Effector memory CD8-positive, alpha-beta T cell (primary cell): ENCODE results near the gene GPNMB.
A peak's percentile ranks its signal among the peaks of the same experiment; 100 is the strongest.
"Not testable (repeated sequence)": the region's sequence is repeated elsewhere in the genome, so short reads cannot be mapped to it uniquely, and the experiment has no call there.

Source experiments
- ATAC-seq: fragments of 150-1000 bp; cut with Tn5 transposase; replicated peaks from 2 replicates; pipeline ENCODE4 v1.10.0; 2021; ENCODE audit warnings: mild to moderate bottlenecking, moderate library complexity
- DNase-seq, 3 experiments: peaks; one replicate each; pipeline ENCODE4 v3.0.0; 2021
- H3K27ac Mint-ChIP-seq, 2 donors: one replicate each; pipeline ENCODE4 v1.8.0; 2022; ENCODE audit warnings: mild to moderate bottlenecking in 2 of 2, mixed read lengths in 2 of 2, moderate library complexity in 2 of 2
- H3K27me3 Mint-ChIP-seq, 2 donors: one replicate each; pipeline ENCODE4 v1.8.0; 2022; ENCODE audit warnings: mixed read lengths in 2 of 2
- H3K36me3 Mint-ChIP-seq: one replicate; pipeline ENCODE4 v1.8.0; 2022; ENCODE audit warnings: mild to moderate bottlenecking, moderate library complexity, mixed read lengths; ENCODE audit not compliant: insufficient read depth
- H3K4me1 Mint-ChIP-seq, 2 donors: one replicate each; pipeline ENCODE4 v1.8.0; 2022; ENCODE audit warnings: low read depth in 2 of 2, mixed read lengths in 2 of 2
- H3K4me3 Mint-ChIP-seq, 2 donors: one replicate each; pipeline ENCODE4 v1.8.0; 2022; ENCODE audit warnings: mild to moderate bottlenecking in 2 of 2, mixed read lengths in 2 of 2, moderate library complexity in 2 of 2
- H3K9me3 Mint-ChIP-seq, 2 donors: one replicate each; pipeline ENCODE4 v1.8.0; 2022; ENCODE audit warnings: mixed read lengths in 2 of 2
- total RNA-seq, 9 experiments: gene quantifications; one replicate each; lab custom pipeline; 2026; lab: John Stamatoyannopoulos, UW

GPNMB gene
- 0 to 1.1 (median 0.23) reads per million in 9 experiments for total RNA-seq

DNA sequence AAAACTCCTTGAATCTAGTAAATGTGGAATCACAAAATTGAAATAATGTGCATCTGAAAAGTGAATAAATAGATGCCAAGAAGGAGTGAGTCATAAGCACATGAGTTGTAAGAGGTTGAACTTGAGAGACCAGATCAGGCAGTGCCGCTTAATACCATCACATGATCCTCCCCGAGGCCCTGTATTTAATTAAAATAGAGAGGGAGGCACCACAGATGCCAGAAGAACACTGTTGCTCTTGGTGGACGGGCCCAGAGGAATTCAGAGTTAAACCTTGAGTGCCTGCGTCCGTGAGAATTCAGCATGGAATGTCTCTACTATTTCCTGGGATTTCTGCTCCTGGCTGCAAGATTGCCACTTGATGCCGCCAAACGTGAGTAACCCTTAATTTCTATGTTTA, at the start of gene GPNMB:
TSS of gene GPNMB (plus strand) at position 221 of the 400 bp plus-strand sequence. CDS start at position 304, 83 bp downstream.
- no peak within 1 kb of the TSS for H3K4me3 Mint-ChIP-seq
- H3K4me1 Mint-ChIP-seq: no peaks in the 10 kb centered on the region
- H3K9me3 Mint-ChIP-seq: no peaks in the 10 kb centered on the region
- H3K27me3 Mint-ChIP-seq: peaks cover 66 to 93% of the 10 kb centered on the region in 2 donors
- H3K27ac Mint-ChIP-seq: no peak within 1 kb of the TSS
- no peaks in the 10 kb centered on the region for H3K36me3 Mint-ChIP-seq
- ATAC-seq (no peak), DNase-seq (no peak)

DNA sequence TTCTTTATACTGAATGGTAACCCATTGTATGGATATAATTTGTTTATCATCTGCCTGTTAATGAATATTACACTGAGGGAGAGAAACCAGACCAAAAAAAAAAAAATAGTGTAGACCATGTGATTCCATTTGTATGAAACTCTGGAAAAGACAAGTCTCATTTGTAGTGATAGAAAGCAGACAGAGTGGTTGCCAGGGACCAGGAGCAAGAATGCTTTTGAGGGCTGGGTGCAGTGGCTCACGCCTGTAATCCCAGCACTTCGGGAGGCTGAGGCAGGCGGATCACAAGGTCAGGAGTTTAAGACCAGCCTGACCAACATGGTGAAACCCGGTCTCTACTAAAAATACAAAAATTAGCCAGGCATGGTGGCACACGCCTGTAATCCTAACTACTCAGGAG, 48.8 kb upstream of the GPNMB start:
- ATAC-seq, H3K27me3 Mint-ChIP-seq, H3K9me3 Mint-ChIP-seq, H3K4me3 Mint-ChIP-seq, H3K27ac Mint-ChIP-seq, DNase-seq, H3K4me1 Mint-ChIP-seq: not testable (repeated sequence)
- H3K36me3 Mint-ChIP-seq: peaks cover 61% of the 10 kb centered on the region

DNA sequence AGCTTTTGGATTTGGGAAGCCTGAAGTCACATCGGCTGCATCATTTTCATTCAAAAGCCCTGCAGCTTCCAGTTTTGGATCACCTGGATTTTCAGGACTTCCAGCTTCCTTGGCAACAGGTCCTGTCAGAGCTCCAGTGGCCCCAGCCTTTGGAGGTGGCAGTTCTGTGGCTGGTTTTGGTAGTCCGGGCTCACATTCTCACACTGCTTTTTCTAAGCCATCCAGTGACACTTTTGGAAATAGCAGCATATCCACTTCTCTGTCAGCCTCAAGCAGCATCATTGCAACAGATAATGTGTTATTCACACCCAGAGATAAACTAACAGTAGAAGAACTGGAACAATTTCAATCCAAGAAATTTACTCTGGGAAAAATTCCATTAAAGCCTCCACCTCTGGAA, 46.2 kb upstream of the GPNMB start:
- H3K4me1 Mint-ChIP-seq: peaks cover 0 to 2% of the 10 kb centered on the region in 2 donors
- no peaks in the 10 kb centered on the region for H3K27me3 Mint-ChIP-seq
- H3K36me3 Mint-ChIP-seq: peaks cover 44% of the 10 kb centered on the region
- H3K4me3 Mint-ChIP-seq: no peak overlapping the region
- H3K27ac Mint-ChIP-seq: no peak overlapping the region
- no peaks in the 10 kb centered on the region for H3K9me3 Mint-ChIP-seq
- ATAC-seq: no peak
- DNase-seq: no peak

DNA sequence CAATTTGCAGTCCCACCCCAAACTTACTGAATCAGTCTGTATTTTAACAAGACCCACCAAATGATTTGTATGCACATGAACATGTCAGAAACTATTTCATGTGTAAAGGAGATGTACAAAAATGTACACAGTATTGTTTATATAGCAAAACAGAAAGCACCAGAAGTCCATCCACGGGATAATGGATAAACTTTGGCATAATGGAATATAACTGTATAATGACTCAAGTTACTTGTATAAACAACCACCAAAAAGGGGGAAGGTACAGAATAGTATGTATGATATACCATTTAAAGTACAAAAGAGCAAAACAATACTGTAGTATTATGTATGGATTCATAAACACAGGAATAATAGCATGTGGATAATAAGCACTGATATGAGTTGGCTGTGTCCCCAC, 42.3 kb upstream of the GPNMB start:
- Mint-ChIP-seq H3K36me3 (peaks cover 27% of the 10 kb centered on the region), H3K27me3 (peaks cover 0 to 6% of the 10 kb centered on the region in 2 donors)

DNA sequence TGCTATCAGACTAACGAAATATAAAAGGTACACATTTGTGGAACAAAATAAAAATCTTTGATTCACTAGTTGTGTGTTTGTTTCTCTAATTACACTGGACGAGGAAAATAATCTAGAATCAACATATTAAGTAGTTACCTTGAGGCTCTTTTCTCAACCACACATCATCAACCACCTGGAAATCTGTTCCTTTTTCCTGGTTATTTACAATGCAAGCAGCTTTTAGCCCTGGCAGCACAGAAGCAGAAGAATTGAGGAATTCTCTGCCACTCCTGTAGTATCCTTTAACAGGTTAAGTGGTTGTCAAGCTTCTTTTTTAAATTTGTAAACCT, 41.0 kb upstream of the GPNMB start:
- H3K9me3 Mint-ChIP-seq: no peaks in the 10 kb centered on the region
- DNase-seq (no peak), ATAC-seq (no peak)
- no peaks in the 10 kb centered on the region for H3K4me1 Mint-ChIP-seq
- H3K27me3 Mint-ChIP-seq: peaks cover 6 to 9% of the 10 kb centered on the region in 2 donors
- H3K36me3 Mint-ChIP-seq: peaks cover 15% of the 10 kb centered on the region
- H3K4me3 Mint-ChIP-seq: no peak overlapping the region
- H3K27ac Mint-ChIP-seq: no peak overlapping the region

More for the DNA sequence above, 42.3 kb upstream of the GPNMB start:
- ATAC-seq: no peak
- Mint-ChIP-seq H3K27ac (no peak overlapping the region), H3K4me3 (no peak overlapping the region), H3K9me3 (no peaks in the 10 kb centered on the region), H3K4me1 (no peaks in the 10 kb centered on the region)
- no peak for DNase-seq

DNA sequence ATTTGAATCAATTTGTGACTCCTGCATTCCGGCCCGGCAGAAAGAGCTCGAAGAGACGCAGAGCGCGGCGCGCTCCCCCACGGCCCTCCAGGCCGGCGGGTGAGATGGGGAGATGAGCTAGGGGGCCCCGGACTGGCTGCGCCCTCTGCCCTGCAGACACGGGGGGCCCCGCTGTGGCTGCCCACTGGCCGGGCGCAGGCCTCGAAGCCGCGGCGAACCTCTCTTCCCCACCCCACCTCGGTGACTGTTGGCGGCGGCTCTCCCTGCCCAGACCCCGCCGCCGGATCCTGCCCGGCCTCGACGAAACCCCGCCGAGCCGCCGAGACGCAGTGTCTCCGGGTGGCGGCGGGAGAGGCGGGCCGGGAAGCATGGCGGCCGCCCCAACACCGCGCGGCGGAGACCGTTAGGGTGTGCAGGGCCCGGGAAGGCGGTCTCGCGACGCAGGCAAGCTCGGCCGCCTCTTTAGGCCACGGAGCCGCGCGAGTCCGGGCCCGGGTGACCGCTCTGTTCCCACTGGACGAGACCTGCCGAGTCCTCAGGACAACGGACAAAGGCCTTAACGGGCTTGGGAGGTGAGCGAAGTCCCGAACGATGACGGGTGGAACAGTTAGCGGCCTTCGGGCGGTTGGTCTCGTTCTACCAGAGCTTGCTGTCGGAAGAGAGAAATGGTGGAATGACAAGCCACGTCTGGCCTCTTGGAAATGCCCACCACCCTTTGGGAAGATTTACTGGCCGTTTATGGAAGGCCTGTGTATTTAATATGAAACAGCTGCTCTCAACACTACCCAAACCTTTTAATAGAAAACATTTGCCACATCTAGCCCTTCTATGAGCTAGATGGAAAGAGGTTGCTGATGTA, 40.4 kb upstream of the GPNMB start:
- peaks cover 11 to 15% of the 10 kb centered on the region in 2 donors for H3K27me3 Mint-ChIP-seq
- H3K9me3 Mint-ChIP-seq: no peaks in the 10 kb centered on the region
- H3K4me1 Mint-ChIP-seq: no peaks in the 10 kb centered on the region
- peaks cover 9% of the 10 kb centered on the region for H3K36me3 Mint-ChIP-seq
- no peak overlapping the region for H3K27ac Mint-ChIP-seq
- ATAC-seq (peak; percentile 43), DNase-seq (no peak)
- H3K4me3 Mint-ChIP-seq: peak overlapping the region in 1 of 2 donors; percentile 34

DNA sequence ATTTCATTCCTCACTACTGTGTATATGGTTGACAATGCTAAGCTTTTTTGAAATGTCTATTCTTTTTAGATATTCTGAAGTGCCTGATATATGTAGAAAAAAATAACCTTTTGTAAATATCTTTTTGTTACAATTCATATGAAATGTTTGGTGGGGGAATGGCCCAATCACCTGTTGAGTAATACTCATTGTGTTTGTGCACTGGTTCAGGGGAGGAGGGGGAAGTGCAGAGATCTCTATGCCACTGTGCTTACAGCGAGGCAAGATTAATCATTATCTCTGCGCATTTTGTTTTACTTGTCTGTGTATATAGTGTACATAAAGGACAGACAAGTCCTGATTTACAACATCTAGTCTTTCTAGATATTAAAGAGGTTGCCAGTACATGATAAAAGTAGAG, 39.6 kb upstream of the GPNMB start:
- no peak overlapping the region for H3K27ac Mint-ChIP-seq
- no peak for ATAC-seq
- DNase-seq: no peak
- H3K4me3 Mint-ChIP-seq: no peak overlapping the region
- H3K27me3 Mint-ChIP-seq: peaks cover 14 to 20% of the 10 kb centered on the region in 2 donors
- H3K36me3 Mint-ChIP-seq: peaks cover 3% of the 10 kb centered on the region
- no peaks in the 10 kb centered on the region for H3K4me1 Mint-ChIP-seq
- H3K9me3 Mint-ChIP-seq: no peaks in the 10 kb centered on the region

DNA sequence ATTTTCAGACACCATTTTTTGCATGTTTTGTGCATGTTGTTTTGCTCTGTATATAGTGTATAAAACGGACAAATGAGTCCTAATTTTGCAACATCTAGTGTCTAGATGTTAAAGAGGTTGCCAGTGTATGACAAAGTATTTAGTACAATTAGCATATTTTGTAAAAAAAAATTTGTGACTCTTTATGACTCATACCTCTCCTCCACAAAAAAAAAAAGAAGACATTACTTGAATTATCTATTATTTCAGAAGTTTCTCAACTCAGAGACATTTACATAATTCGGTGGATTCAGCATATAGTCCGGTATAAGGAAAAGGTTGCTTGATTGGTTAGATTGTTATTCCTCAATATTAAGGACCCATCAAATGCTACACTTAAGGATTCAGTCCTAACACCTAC, 38.7 kb upstream of the GPNMB start:
- Mint-ChIP-seq H3K27me3 (peaks cover 14 to 20% of the 10 kb centered on the region in 2 donors), H3K9me3 (no peaks in the 10 kb centered on the region), H3K4me3 (no peak overlapping the region), H3K4me1 (no peaks in the 10 kb centered on the region), H3K27ac (no peak overlapping the region), H3K36me3 (no peaks in the 10 kb centered on the region)
- ATAC-seq: no peak
- DNase-seq: no peak

DNA sequence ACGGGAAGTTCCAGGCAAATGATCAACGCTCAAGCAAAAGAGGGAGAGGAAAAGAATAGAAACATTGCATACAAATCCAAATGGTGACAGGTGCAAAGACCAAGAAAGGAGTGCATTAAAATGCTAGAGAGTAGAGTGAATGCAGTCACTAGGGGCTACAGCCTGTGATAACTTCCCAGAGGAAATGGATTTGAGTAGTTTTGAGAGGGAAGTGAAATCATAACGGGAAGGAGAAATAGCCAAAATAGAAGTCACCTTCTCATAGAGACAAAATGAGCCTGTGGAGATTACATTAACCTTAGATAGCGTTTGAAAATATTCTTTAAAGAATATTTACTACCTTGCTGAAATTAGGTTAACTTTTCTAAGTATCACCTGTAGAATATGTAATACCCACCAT, 38.3 kb upstream of the GPNMB start:
- no peak for ATAC-seq
- H3K4me1 Mint-ChIP-seq: no peaks in the 10 kb centered on the region
- no peaks in the 10 kb centered on the region for H3K9me3 Mint-ChIP-seq
- DNase-seq: no peak
- no peak overlapping the region for H3K4me3 Mint-ChIP-seq
- no peak overlapping the region for H3K27ac Mint-ChIP-seq
- peaks cover 14 to 20% of the 10 kb centered on the region in 2 donors for H3K27me3 Mint-ChIP-seq
- no peaks in the 10 kb centered on the region for H3K36me3 Mint-ChIP-seq

DNA sequence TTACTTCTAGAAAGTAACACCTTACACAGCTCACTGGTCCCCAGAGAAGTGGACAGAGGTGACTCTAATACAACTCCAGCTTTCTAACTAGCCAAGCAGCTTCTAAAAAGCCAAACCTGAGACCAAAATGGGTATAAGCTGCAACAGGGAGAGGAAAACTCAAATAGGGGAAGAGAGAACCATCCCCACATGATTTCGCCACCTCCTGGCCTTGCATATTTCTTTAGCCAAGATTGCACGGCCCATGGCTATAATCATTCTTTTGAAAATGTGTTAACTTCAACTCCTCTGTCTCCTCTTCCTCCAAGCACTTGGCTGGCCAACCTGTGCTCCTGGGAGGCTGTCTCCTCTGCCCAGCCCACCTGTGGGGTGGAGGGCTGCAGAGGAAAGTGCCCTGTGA, 36.1 kb upstream of the GPNMB start:
- H3K4me1 Mint-ChIP-seq: no peaks in the 10 kb centered on the region
- no peaks in the 10 kb centered on the region for H3K9me3 Mint-ChIP-seq
- DNase-seq: no peak
- peaks cover 23 to 37% of the 10 kb centered on the region in 2 donors for H3K27me3 Mint-ChIP-seq
- no peak overlapping the region for H3K4me3 Mint-ChIP-seq
- H3K36me3 Mint-ChIP-seq: no peaks in the 10 kb centered on the region
- ATAC-seq: no peak
- H3K27ac Mint-ChIP-seq: no peak overlapping the region

DNA sequence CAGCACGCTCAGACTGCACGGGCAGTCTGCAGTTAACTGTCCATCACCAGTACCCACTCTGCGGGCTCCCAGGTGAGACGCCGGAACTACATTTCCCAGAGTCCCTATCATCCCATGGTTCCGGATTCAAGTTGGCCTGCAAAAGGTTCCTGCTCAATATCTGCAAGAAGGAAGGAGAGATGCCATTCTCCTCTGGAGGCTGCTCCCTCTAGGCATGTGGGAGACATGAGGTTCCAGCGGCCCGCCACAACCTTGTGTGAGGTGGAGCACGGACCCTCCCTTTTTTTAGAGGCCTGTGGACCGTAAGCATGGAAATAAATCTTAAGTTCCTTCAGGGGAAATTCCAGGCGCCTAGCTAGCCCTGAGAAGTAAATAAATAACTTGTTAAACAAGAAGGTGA, 35.0 kb upstream of the GPNMB start:
- H3K4me1 Mint-ChIP-seq: no peaks in the 10 kb centered on the region
- ATAC-seq (no peak), DNase-seq (no peak)
- no peak overlapping the region for H3K4me3 Mint-ChIP-seq
- H3K27me3 Mint-ChIP-seq: peaks cover 23 to 37% of the 10 kb centered on the region in 2 donors
- no peaks in the 10 kb centered on the region for H3K9me3 Mint-ChIP-seq
- H3K27ac Mint-ChIP-seq: no peak overlapping the region
- no peaks in the 10 kb centered on the region for H3K36me3 Mint-ChIP-seq

DNA sequence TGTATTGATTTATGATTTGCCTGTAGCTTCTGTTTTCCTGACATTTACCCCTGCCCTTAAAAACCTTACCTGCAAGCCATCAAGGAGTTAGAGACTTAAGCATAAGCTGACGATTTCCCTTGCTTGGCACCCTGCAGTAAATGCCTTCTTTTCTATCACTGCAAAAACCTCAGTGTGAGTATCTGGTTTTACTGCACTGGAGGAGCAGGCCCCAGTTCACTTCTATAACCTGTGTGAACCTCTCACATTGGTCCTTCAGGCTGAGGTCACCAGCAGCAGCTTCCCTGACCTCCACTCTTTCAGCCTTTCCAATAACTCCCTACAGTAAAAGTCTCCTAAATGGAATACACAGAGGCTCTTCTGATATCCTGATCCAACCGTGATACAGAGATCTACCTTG, 34.2 kb upstream of the GPNMB start:
- H3K9me3 Mint-ChIP-seq: no peaks in the 10 kb centered on the region
- peaks cover 23 to 37% of the 10 kb centered on the region in 2 donors for H3K27me3 Mint-ChIP-seq
- H3K4me1 Mint-ChIP-seq: no peaks in the 10 kb centered on the region
- ATAC-seq (no peak), DNase-seq (no peak)
- H3K36me3 Mint-ChIP-seq: no peaks in the 10 kb centered on the region
- no peak overlapping the region for H3K4me3 Mint-ChIP-seq
- H3K27ac Mint-ChIP-seq: no peak overlapping the region

DNA sequence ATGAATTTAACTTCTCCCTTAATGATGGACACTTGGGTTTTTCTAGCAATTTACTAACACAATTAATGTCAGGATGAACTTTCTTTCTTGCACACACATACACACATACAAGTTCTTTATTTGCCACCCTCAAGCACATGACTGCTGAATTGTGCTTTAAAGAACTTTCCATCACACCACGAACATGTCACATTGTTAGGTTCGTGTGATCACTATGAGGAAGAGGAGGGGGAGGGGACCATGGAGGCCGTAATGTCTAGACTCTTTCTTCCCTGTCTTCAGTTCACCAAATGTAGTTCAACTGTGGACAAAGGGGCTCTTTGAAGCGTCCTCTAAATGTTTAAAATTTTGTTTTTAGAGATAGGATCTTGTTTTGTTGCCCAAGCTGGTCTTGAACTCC, 33.7 kb upstream of the GPNMB start:
- no peak for DNase-seq
- Mint-ChIP-seq H3K27me3 (peaks cover 23 to 37% of the 10 kb centered on the region in 2 donors), H3K4me3 (no peak overlapping the region), H3K36me3 (no peaks in the 10 kb centered on the region), H3K9me3 (no peaks in the 10 kb centered on the region), H3K4me1 (no peaks in the 10 kb centered on the region), H3K27ac (no peak overlapping the region)
- ATAC-seq: no peak

DNA sequence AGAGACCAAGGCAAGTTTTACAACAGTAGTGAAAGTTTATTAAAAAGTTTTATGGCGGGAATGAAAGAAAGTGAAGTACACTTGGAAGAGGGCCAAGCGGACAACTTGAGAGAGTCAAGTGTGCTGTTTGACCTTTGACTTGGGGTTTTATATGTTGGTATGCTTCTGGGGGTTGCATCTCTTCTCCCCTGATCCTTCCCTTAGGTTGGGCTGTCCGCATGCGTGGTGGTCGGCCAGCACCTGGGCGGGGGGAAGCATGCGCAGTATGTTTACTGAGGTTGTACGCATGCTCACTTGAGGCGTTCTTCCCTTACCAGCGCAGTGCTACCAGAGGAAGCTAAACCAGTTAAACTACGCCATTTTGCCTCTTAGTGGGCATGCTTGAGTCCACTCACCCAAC, 32.8 kb upstream of the GPNMB start:
- H3K36me3 Mint-ChIP-seq: no peaks in the 10 kb centered on the region
- H3K27me3 Mint-ChIP-seq: peaks cover 23 to 45% of the 10 kb centered on the region in 2 donors
- H3K27ac Mint-ChIP-seq: no peak overlapping the region
- no peaks in the 10 kb centered on the region for H3K9me3 Mint-ChIP-seq
- no peak for ATAC-seq
- H3K4me3 Mint-ChIP-seq: no peak overlapping the region
- no peak for DNase-seq
- H3K4me1 Mint-ChIP-seq: no peaks in the 10 kb centered on the region
